HL-60/S4 (cell line): ENCODE results near the gene WWC2.
"Not testable (repeated sequence)": the region's sequence is repeated elsewhere in the genome, so short reads cannot be mapped to it uniquely, and the experiment has no call there.

Experiments used
- in situ Hi-C: fragments of 300-500 bp; cut with MboI; formaldehyde crosslinking; loops from 2 replicates; pipeline ENCODE4 v1.14.3; 2022; ENCODE audit warnings: low sequenced_read_pairs

WWC2 gene

GRCh38 chr4:183193730-183194338 lies 94.8 kb downstream of the WWC2 start:
- in situ Hi-C loops: not testable (repeated sequence)

GRCh38 chr4:183195534-183195933 lies 96.5 kb downstream of the WWC2 start:
- in situ Hi-C loops: no loop called here

GRCh38 chr4:183197140-183197539 lies 98.1 kb downstream of the WWC2 start:
- in situ Hi-C loops: no loop called here

- in situ Hi-C loops: no loop called here
These were observed 101.4 kb downstream of the WWC2 start for GRCh38 chr4:183200453-183200852.

- in situ Hi-C loops: no loop called here
These were observed 102.3 kb downstream of the WWC2 start for GRCh38 chr4:183201331-183201730.

- in situ Hi-C loops: no loop called here
These were observed 103.5 kb downstream of the WWC2 start for GRCh38 chr4:183202523-183202922.

- in situ Hi-C loops: no loop called here
These were observed 105.7 kb downstream of the WWC2 start for GRCh38 chr4:183204793-183205192.

- in situ Hi-C loops: no loop called here
These were observed 106.1 kb downstream of the WWC2 start for GRCh38 chr4:183205193-183205592.

GRCh38 chr4:183205709-183206108 lies 106.7 kb downstream of the WWC2 start:
- in situ Hi-C loops: no loop called here

- in situ Hi-C loops: no loop called here
These were observed 112.5 kb downstream of the WWC2 start for GRCh38 chr4:183211533-183211932.

GRCh38 chr4:183213996-183214395 lies 114.9 kb downstream of the WWC2 start:
- in situ Hi-C loops: no loop called here

- in situ Hi-C loops: no loop called here
These were observed 115.9 kb downstream of the WWC2 start for GRCh38 chr4:183214912-183215488.

- in situ Hi-C loops: no loop called here
These were observed 121.2 kb downstream of the WWC2 start for GRCh38 chr4:183220236-183220635.

- in situ Hi-C loops: no loop called here
These were observed 124.0 kb downstream of the WWC2 start for GRCh38 chr4:183223053-183223452.

GRCh38 chr4:183229397-183229796 lies 130.3 kb downstream of the WWC2 start:
- in situ Hi-C loops: no loop called here

GRCh38 chr4:183240581-183241321 lies 141.7 kb downstream of the WWC2 start:
- in situ Hi-C loops: no loop called here

- in situ Hi-C loops: no loop called here
These were observed 142.2 kb downstream of the WWC2 start for GRCh38 chr4:183241322-183241640.

GRCh38 chr4:183241721-183242151 lies 142.7 kb downstream of the WWC2 start:
- in situ Hi-C loops: no loop called here

GRCh38 chr4:183242291-183242690 lies 143.2 kb downstream of the WWC2 start:
- in situ Hi-C loops: no loop called here

- in situ Hi-C loops: no loop called here
These were observed 145.0 kb downstream of the WWC2 start for GRCh38 chr4:183244019-183244418.

GRCh38 chr4:183244506-183244905 lies 145.4 kb downstream of the WWC2 start:
- in situ Hi-C loops: no loop called here

- in situ Hi-C loops: no loop called here
These were observed 149.1 kb downstream of the WWC2 start for GRCh38 chr4:183248201-183248600.
